Ascending aorta (tissue), 2 donors: ENCODE data around the gene PHACTR3. TPM values are rescaled to one million over a fixed set of nuclear protein-coding genes. Genes with fewer than 3 reads are reported as not detected.

ENCODE experiments used
- DNase-seq, 2 donors: peaks; one replicate each; pipeline ENCODE4 v3.0.0-alpha.2; 2019; ENCODE audit warnings: low spot score in 2 of 2
- H3K27ac ChIP-seq, 2 donors: fragments of 200-600 bp; sonication (generic); one replicate each; pipeline ENCODE4 v1.5.1; 2016 to 2017; ENCODE audit warnings: mild to moderate bottlenecking in 1 of 2
- H3K27me3 ChIP-seq: fragments of 200-600 bp; sonication (generic); one replicate; pipeline ENCODE4 v1.5.1; 2017
- H3K36me3 ChIP-seq, 2 donors: fragments of 200-600 bp; sonication (generic); one replicate each; pipeline ENCODE4 v1.5.1; 2016
- H3K4me1 ChIP-seq, 2 donors: fragments of 200-600 bp; sonication (generic); one replicate each; pipeline ENCODE4 v1.5.1; 2016 to 2017; ENCODE audit warnings: mild to moderate bottlenecking in 1 of 2
- H3K4me3 ChIP-seq, 2 donors: fragments of 200-600 bp; sonication (generic); one replicate each; pipeline ENCODE4 v1.5.1; 2016 to 2017; ENCODE audit warnings: mild to moderate bottlenecking in 1 of 2
- H3K9me3 ChIP-seq, 2 donors: fragments of 200-600 bp; sonication (generic); one replicate each; pipeline ENCODE4 v1.5.1; 2016
- CTCF ChIP-seq, 3 experiments: fragments of 200-600 bp in 2 of 3; fragments of 450-650 bp in 1 of 3; sonication (generic) in 2 of 3; IDR thresholded peaks; one replicate each; pipeline ENCODE4 v1.5.1; 2016 to 2019; ENCODE audit warnings: antibody characterized with exemption in 3 of 3, mild to moderate bottlenecking in 1 of 3, moderate library complexity in 1 of 3
- intact Hi-C: fragments of 100-400 bp; cut with DNase I; formaldehyde crosslinking; loops from one replicate; pipeline ENCODE4 v1.15.1; 2023
- total RNA-seq: library from RNA; depleted of rRNA; stranded (reverse); fragments of >200 nt; gene quantifications from one replicate; pipeline ENCODE4 v1.1.0, GENCODE V29; 2016

The PHACTR3 gene
- total RNA-seq, 1 donor from 2014 or later, result not detected

- no peaks in the 10 kb centered on the region for H3K4me1 ChIP-seq
- no peak for TF ChIP-seq CTCF (IDR thresholded peaks at IDR 0.05)
- H3K27me3 ChIP-seq, result no peaks in the 10 kb centered on the region
- H3K27ac ChIP-seq, result no peak overlapping the region
- no peak overlapping the region for H3K4me3 ChIP-seq
- intact Hi-C loops, result no loop called here
- no peak for DNase-seq
- H3K9me3 ChIP-seq, result peaks cover 0 to 5% of the 10 kb centered on the region in 2 donors
- no peaks in the 10 kb centered on the region for H3K36me3 ChIP-seq
Observed at GRCh38 chr20:59861401-59861800, 257.1 kb downstream of the PHACTR3 start.

- Histone ChIP-seq H3K27ac (no peak overlapping the region), H3K9me3 (no peaks in the 10 kb centered on the region), H3K27me3 (no peaks in the 10 kb centered on the region), H3K4me3 (no peak overlapping the region), H3K36me3 (no peaks in the 10 kb centered on the region), H3K4me1 (no peaks in the 10 kb centered on the region)
- intact Hi-C loops, result no loop called here
- TF ChIP-seq CTCF (IDR thresholded peaks at IDR 0.05), result no peak
- DNase-seq, result no peak
Observed at GRCh38 chr20:59863058-59863457, 258.7 kb downstream of the PHACTR3 start.

- Histone ChIP-seq H3K36me3 (no peaks in the 10 kb centered on the region), H3K4me1 (no peaks in the 10 kb centered on the region), H3K27me3 (no peaks in the 10 kb centered on the region), H3K4me3 (no peak overlapping the region), H3K9me3 (no peaks in the 10 kb centered on the region), H3K27ac (no peak overlapping the region)
- intact Hi-C loops, result no loop called here
- no peak for DNase-seq
- TF ChIP-seq CTCF (IDR thresholded peaks at IDR 0.05), result no peak
Observed at GRCh38 chr20:59864726-59865125, 260.4 kb downstream of the PHACTR3 start.

- TF ChIP-seq CTCF (IDR thresholded peaks at IDR 0.05), result no peak
- no peaks in the 10 kb centered on the region for H3K27me3 ChIP-seq
- H3K27ac ChIP-seq, result no peak overlapping the region
- no peaks in the 10 kb centered on the region for H3K9me3 ChIP-seq
- no peaks in the 10 kb centered on the region for H3K4me1 ChIP-seq
- no peak overlapping the region for H3K4me3 ChIP-seq
- no peak for DNase-seq
- intact Hi-C loops, result no loop called here
- H3K36me3 ChIP-seq, result no peaks in the 10 kb centered on the region
Observed at GRCh38 chr20:59866338-59866737, 262.0 kb downstream of the PHACTR3 start.

- H3K4me1 ChIP-seq, result no peaks in the 10 kb centered on the region
- no peaks in the 10 kb centered on the region for H3K9me3 ChIP-seq
- H3K27ac ChIP-seq, result no peak overlapping the region
- no peaks in the 10 kb centered on the region for H3K36me3 ChIP-seq
- no peak overlapping the region for H3K4me3 ChIP-seq
- intact Hi-C loops, result no loop called here
- DNase-seq, result no peak
- TF ChIP-seq CTCF (IDR thresholded peaks at IDR 0.05), result no peak
- H3K27me3 ChIP-seq, result no peaks in the 10 kb centered on the region
Observed at GRCh38 chr20:59871096-59871495, 266.8 kb downstream of the PHACTR3 start.

GRCh38 chr20:59873409-59873808, 269.1 kb downstream of the PHACTR3 start:
- intact Hi-C loops, result no loop called here
- no peak overlapping the region for H3K27ac ChIP-seq
- no peaks in the 10 kb centered on the region for H3K27me3 ChIP-seq
- H3K4me1 ChIP-seq, result no peaks in the 10 kb centered on the region
- DNase-seq, result no peak
- no peak for TF ChIP-seq CTCF (IDR thresholded peaks at IDR 0.05)
- H3K9me3 ChIP-seq, result no peaks in the 10 kb centered on the region
- no peaks in the 10 kb centered on the region for H3K36me3 ChIP-seq
- H3K4me3 ChIP-seq, result no peak overlapping the region
